Epithelial cell of alveolus of lung (primary cell): ENCODE data around the gene AKAP11. TPM values are rescaled to one million over a fixed set of nuclear protein-coding genes. Genes with fewer than 3 reads are reported as not detected.

Experiments
- total RNA-seq: library from RNA; depleted of rRNA; stranded (reverse); fragments of >200 nt; gene quantifications from 2 replicates; pipeline ENCODE4 v1.2.1, GENCODE V29; 2015

The AKAP11 gene, protein sequence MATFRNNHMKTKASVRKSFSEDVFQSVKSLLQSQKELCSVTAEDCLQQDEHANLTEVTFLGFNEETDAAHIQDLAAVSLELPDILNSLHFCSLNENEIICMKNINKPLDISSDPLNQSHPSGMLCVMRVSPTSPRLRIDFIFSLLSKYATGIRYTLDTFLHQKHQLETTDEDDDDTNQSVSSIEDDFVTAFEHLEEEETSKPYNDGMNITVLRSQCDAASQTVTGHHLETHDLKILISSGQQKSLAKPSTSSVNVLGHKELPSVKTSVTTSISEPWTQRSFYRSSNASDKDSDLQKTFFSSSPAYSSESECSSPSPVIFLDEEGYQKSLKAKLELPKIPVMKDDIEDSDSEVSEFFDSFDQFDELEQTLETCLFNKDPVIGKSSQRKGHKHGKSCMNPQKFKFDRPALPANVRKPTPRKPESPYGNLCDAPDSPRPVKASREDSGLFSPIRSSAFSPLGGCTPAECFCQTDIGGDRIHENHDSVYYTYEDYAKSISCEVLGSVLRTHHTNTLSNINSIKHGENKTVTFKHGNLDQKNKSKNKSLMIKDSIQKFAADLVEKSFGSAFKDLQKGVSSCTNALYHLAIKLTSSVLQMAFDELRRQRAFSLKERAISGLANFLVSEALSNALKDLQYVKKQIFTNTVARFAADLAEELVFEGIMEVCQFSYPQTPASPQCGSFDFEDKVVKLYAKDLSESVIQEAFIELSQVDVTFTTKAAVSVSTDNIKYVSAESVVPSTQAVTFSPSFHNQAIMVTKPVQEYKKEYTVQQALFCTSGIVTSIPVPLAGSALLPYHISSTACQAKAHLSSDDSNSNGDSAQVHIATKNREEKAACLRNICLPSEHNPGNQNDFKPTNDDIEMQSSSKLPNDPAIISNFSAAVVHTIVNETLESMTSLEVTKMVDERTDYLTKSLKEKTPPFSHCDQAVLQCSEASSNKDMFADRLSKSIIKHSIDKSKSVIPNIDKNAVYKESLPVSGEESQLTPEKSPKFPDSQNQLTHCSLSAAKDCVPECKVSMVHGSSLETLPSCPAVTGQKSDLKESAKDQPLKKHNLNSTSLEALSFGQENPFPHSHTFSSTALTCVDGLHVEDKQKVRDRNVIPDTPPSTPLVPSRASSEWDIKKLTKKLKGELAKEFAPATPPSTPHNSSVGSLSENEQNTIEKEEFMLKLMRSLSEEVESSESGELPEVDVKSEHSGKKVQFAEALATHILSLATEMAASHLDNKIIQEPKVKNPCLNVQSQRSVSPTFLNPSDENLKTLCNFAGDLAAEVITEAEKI (N-terminal part only)
- 25.2 and 35.2 TPM in 2 replicates for total RNA-seq

DNA sequence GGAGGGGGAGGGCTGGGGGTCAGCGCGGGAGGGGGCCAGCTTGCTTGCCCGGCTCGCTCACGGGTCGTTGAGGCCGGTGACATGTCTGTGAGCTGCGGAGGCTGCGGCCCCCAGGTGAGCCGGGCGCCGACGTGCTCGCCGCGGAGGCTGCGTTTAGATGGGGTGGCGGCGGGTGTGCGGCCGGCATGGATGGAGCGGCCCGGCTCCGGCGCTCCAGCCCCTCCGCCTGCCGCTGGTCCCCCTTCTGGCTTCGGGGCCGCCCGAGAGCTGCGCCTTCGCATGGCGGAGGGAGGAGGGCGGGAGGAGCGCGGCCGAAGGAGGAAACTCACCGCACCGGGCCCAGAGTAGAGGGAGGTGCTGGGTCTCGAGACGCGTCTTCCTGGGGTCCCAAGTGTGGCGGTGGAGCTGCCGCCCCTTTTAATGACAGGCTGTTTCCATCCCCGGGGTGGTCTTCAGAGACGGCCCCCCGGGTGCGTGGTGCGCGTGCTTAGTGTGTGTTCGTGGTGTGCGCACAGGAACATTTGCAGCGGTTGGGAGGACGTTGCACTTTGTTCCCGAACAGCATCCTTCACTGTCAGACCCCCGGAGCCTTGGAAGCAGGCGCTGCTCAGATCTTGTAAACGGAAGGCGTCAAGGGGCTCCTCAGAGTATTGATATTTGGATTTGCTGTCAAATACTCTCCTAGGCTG is at the start of gene AKAP11:
AKAP11 (plus strand) TSS at position 38 of the 689 bp plus-strand sequence. CDS start 14,197 bp downstream, outside the sequence.

Other genes starting within 250 kb of the AKAP11 start
- gene DGKH, start 223.5 kb upstream of the AKAP11 start, total RNA-seq: 2.6 and 7.8 TPM in 2 replicates